ENCODE measurements around the gene SYVN1.

SYVN1 gene

DNA sequence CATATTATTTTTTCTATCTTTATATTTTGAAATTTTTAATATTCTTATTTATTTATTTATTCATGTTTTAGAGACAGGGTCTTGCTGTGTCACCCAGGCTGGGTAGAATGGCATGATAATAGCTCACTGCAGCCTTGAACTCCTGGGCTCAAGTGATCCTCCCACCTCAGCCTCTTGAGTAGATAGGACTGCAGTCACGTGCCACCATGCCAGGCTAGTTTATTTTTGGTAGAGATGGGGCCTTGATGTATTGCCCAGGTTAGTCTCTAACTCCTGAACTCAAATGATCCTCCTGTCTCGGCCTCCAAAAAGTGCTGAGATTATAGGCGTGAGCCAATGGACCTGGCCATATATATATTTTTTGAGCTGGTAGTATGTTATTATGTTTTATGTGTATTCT is 33.3 kb upstream of the SYVN1 start:
- Histone ChIP-seq H3K4me1 (ENCODE audit: control insufficient read depth, insufficient read depth, low read length) (no peaks in the 10 kb centered on the region), H3K27ac (ENCODE audit: low read length) (no peak overlapping the region), H3K4me3 (ENCODE audit: low read length) (no peak overlapping the region), H3K36me3 (ENCODE audit: control insufficient read depth, insufficient read depth, low read length) (no peaks in the 10 kb centered on the region), H3K9me3 (ENCODE audit: control insufficient read depth, insufficient read depth, low read length) (no peaks in the 10 kb centered on the region), H3K27me3 (ENCODE audit: control insufficient read depth, insufficient read depth, low read length) (no peaks in the 10 kb centered on the region)
- WGBS (ENCODE audit: insufficient coverage, insufficient read length) = no CpG with 5 or more reads among the region's 3 CpGs
- no peak for DNase-seq (ENCODE audit: low read depth, low spot score)

DNA sequence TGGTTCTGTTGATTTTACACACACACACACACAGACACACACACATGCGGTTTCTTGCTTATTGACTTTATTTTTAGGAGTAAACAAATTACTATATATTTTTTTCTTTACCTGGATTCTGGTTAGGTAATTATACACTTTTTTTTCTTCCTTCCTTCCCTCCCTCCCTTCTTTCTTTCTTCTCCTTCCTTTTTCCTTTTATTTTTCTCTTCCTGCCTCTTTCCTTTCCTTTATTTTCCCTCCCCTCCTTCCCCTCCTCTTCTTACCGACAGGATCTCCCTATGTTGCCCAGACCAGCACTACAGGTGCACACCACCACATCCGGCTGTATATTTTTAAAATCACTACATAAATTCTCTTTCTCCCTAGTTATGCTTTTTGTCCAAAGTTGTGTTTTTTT is 32.6 kb upstream of the SYVN1 start:
- Histone ChIP-seq H3K27me3 (ENCODE audit: control insufficient read depth, insufficient read depth, low read length) (no peaks in the 10 kb centered on the region), H3K4me1 (ENCODE audit: control insufficient read depth, insufficient read depth, low read length) (no peaks in the 10 kb centered on the region), H3K27ac (ENCODE audit: low read length) (no peak overlapping the region), H3K4me3 (ENCODE audit: low read length) (no peak overlapping the region), H3K9me3 (ENCODE audit: control insufficient read depth, insufficient read depth, low read length) (no peaks in the 10 kb centered on the region), H3K36me3 (ENCODE audit: control insufficient read depth, insufficient read depth, low read length) (no peaks in the 10 kb centered on the region)
- DNase-seq (ENCODE audit: low read depth, low spot score) = no peak
- no CpG with 5 or more reads among the region's 3 CpGs for WGBS (ENCODE audit: insufficient coverage, insufficient read length)

DNA sequence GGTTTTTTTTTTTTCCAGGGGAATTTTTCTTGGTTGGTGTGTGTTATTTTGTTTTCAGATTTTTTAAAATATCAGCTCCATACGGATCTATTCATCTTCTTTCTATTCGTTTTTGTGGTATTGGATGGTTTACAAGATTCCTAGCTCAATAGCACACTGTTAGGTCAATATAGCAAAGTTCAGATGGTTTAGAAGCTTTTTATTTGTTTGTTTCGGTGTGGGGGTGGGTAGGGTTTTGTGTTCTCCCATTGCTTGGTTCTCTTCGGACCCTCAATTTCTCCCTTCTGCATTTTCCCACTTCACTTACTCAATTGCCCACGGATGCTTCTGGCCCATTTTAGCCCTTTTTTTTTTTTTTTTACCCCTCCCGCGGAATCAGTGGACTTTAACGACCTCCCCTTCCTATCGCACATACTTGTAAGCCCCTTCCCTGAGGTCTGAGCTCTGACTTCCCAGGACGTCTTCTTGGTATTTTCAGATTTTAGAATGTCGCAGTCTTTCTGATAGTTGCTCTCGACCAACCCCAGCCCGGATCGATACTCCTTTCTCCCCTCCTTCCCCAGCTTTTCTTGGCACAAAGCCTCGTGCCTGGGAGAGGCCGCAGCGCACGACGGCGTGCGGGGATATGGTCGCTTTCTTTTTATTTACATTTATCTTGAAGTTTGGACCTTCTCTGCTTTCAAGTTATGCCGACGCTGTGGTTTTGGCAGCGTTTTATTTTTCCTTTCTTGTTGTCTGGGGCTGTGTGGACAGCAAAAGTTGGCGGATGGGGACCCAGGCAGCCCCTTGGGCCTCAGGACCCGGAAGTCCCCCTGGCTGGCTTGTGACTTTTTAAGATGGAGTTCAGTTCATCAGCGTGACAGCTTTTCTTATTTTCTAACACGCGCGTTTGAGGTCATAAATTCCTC is 31.3 kb upstream of the SYVN1 start:
- no peak for DNase-seq (ENCODE audit: low read depth, low spot score)
- Histone ChIP-seq H3K36me3 (ENCODE audit: control insufficient read depth, insufficient read depth, low read length) (no peaks in the 10 kb centered on the region), H3K27me3 (ENCODE audit: control insufficient read depth, insufficient read depth, low read length) (no peaks in the 10 kb centered on the region), H3K9me3 (ENCODE audit: control insufficient read depth, insufficient read depth, low read length) (no peaks in the 10 kb centered on the region), H3K4me1 (ENCODE audit: control insufficient read depth, insufficient read depth, low read length) (no peaks in the 10 kb centered on the region), H3K4me3 (ENCODE audit: low read length) (no peak overlapping the region), H3K27ac (ENCODE audit: low read length) (no peak overlapping the region)
- no CpG with 5 or more reads among the region's 31 CpGs for WGBS (ENCODE audit: insufficient coverage, insufficient read length)

DNA sequence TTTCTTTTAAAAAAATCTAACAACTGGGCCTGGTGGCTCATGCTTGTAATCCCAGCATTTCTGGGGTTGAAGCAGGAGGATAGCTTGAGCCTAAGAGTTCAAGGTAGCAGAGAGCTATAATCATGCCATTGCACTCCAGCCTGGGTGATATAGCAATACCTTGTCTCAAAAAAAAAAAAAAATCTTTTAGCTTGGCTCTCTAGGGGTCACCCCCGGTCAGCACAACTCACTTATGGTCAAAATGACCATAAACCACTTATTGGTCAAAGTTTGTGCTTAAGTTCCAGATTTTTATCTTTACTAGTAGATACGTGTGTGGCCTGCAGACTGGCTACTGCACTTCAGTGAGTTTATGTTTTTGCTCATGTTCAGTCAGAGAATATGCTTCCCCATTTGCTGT is 29.4 kb upstream of the SYVN1 start:
- H3K27me3 ChIP-seq (ENCODE audit: control insufficient read depth, insufficient read depth, low read length) = no peaks in the 10 kb centered on the region
- no peaks in the 10 kb centered on the region for H3K4me1 ChIP-seq (ENCODE audit: control insufficient read depth, insufficient read depth, low read length)
- no peaks in the 10 kb centered on the region for H3K36me3 ChIP-seq (ENCODE audit: control insufficient read depth, insufficient read depth, low read length)
- H3K27ac ChIP-seq (ENCODE audit: low read length) = no peak overlapping the region
- no peak overlapping the region for H3K4me3 ChIP-seq (ENCODE audit: low read length)
- H3K9me3 ChIP-seq (ENCODE audit: control insufficient read depth, insufficient read depth, low read length) = no peaks in the 10 kb centered on the region
- no peak for DNase-seq (ENCODE audit: low read depth, low spot score)
- no CpG with 5 or more reads among the region's 2 CpGs for WGBS (ENCODE audit: insufficient coverage, insufficient read length)

DNA sequence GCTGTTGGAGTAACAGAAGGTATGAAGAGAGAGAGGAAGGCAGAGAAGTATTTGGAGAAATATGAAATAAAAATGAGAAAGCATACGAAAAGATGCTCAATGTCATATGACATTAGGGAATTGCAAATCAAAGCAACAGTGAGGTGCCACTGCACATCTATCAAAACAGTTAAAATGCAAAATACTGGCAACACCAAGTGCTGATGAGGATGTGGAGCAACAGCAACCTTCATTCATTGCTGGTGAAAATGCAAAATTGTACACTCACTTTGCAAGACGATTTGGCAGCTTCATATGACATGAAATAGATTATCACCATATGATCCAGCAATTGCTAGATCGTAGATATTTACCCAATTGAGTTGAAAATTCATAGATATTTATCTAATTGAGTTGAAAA is 26.3 kb upstream of the SYVN1 start:
- Histone ChIP-seq H3K9me3 (ENCODE audit: control insufficient read depth, insufficient read depth, low read length) (no peaks in the 10 kb centered on the region), H3K27ac (ENCODE audit: low read length) (no peak overlapping the region), H3K4me3 (ENCODE audit: low read length) (no peak overlapping the region), H3K36me3 (ENCODE audit: control insufficient read depth, insufficient read depth, low read length) (no peaks in the 10 kb centered on the region), H3K27me3 (ENCODE audit: control insufficient read depth, insufficient read depth, low read length) (no peaks in the 10 kb centered on the region), H3K4me1 (ENCODE audit: control insufficient read depth, insufficient read depth, low read length) (no peaks in the 10 kb centered on the region)
- no CpG with 5 or more reads among the region's 3 CpGs for WGBS (ENCODE audit: insufficient coverage, insufficient read length)
- no peak for DNase-seq (ENCODE audit: low read depth, low spot score)

DNA sequence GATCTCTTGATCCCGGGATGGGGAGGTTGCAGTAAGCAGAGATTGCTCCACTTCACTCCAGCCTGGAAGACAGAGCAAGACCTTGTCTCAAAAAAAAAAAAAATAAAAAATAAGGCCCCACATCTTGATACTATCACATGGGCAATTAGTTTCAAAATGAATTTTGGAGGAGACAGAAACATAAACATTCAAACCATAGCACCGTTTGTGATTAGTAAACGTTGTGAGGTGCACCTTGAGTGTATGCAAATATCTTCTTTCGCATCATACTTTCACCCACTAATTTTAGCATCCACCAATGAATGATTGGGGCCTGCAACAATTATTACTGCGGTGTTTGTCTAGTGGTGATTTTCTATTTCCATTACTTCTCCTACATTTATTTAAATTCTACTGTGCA is 24.7 kb upstream of the SYVN1 start:
- DNase-seq (ENCODE audit: low read depth, low spot score) = no peak
- H3K36me3 ChIP-seq (ENCODE audit: control insufficient read depth, insufficient read depth, low read length) = no peaks in the 10 kb centered on the region
- no peak overlapping the region for H3K4me3 ChIP-seq (ENCODE audit: low read length)
- H3K4me1 ChIP-seq (ENCODE audit: control insufficient read depth, insufficient read depth, low read length) = no peaks in the 10 kb centered on the region
- no peak overlapping the region for H3K27ac ChIP-seq (ENCODE audit: low read length)
- WGBS (ENCODE audit: insufficient coverage, insufficient read length) = no CpG with 5 or more reads among the region's 5 CpGs
- H3K9me3 ChIP-seq (ENCODE audit: control insufficient read depth, insufficient read depth, low read length) = no peaks in the 10 kb centered on the region
- H3K27me3 ChIP-seq (ENCODE audit: control insufficient read depth, insufficient read depth, low read length) = no peaks in the 10 kb centered on the region

DNA sequence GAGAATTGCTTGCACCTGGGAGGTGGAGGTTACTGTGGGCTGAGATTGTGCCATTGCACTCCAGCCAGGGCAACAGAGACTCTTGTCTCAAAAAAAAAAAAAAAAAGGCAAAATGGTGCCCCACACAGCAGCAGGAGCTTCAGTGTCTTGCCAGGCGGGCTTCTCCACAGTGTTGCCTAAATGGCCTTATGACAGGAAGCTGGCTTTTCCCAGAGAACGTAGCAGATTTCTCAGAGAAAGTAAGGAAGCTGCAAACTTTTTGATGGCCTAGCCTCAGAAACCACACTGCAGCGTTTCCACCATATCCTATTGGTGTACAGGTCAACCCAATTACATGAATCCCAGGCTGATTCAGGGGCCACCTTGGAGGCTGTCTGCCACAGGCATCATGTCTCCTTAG is 23.0 kb upstream of the SYVN1 start:
- no peak overlapping the region for H3K27ac ChIP-seq (ENCODE audit: low read length)
- no peaks in the 10 kb centered on the region for H3K9me3 ChIP-seq (ENCODE audit: control insufficient read depth, insufficient read depth, low read length)
- H3K27me3 ChIP-seq (ENCODE audit: control insufficient read depth, insufficient read depth, low read length) = no peaks in the 10 kb centered on the region
- no peaks in the 10 kb centered on the region for H3K4me1 ChIP-seq (ENCODE audit: control insufficient read depth, insufficient read depth, low read length)
- no peak for DNase-seq (ENCODE audit: low read depth, low spot score)
- no CpG with 5 or more reads among the region's 3 CpGs for WGBS (ENCODE audit: insufficient coverage, insufficient read length)
- H3K4me3 ChIP-seq (ENCODE audit: low read length) = no peak overlapping the region
- no peaks in the 10 kb centered on the region for H3K36me3 ChIP-seq (ENCODE audit: control insufficient read depth, insufficient read depth, low read length)

DNA sequence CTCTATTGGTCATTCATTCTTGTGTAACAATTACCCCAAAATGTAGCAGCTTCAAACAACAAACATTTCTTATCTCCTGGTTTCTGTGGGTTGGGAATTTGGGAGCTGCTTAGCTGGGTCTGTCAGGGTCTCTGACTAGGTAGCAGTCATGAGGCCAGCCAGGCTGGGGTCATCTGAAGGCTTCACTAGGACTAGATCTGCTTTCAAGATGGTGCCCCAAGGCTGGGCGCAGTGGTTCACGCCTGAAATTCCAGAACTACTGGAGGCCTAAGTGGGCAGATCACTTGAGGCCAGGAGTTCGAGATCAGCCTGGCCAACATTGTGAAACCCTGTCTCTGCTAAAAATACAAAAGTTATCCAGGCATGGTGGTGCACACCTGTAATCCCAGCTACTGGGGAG is 22.6 kb upstream of the SYVN1 start:
- Histone ChIP-seq H3K27ac (ENCODE audit: low read length) (no peak overlapping the region), H3K4me1 (ENCODE audit: control insufficient read depth, insufficient read depth, low read length) (no peaks in the 10 kb centered on the region), H3K27me3 (ENCODE audit: control insufficient read depth, insufficient read depth, low read length) (no peaks in the 10 kb centered on the region), H3K9me3 (ENCODE audit: control insufficient read depth, insufficient read depth, low read length) (no peaks in the 10 kb centered on the region), H3K4me3 (ENCODE audit: low read length) (no peak overlapping the region), H3K36me3 (ENCODE audit: control insufficient read depth, insufficient read depth, low read length) (no peaks in the 10 kb centered on the region)
- no peak for DNase-seq (ENCODE audit: low read depth, low spot score)
- no CpG with 5 or more reads among the region's 3 CpGs for WGBS (ENCODE audit: insufficient coverage, insufficient read length)

DNA sequence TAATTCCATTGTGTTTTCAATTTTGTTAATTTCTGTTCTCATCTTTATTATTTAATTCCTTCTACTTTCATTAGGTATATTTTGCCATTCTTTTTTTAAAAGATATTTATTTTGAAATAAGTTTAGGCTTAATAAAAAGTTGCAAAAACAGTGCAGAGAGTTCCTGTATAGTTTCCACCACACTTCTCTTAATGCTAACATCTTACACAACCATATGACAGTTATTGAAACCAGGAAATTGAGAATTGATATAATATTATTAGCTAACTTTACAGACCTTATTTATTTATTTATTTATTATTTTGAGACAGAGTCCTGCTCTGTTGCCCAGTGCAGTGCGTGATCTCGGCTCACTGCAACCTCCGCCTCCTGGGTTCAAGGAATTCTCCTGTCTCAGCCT is 21.9 kb upstream of the SYVN1 start:
- Histone ChIP-seq H3K9me3 (ENCODE audit: control insufficient read depth, insufficient read depth, low read length) (no peaks in the 10 kb centered on the region), H3K36me3 (ENCODE audit: control insufficient read depth, insufficient read depth, low read length) (no peaks in the 10 kb centered on the region), H3K27ac (ENCODE audit: low read length) (no peak overlapping the region), H3K4me1 (ENCODE audit: control insufficient read depth, insufficient read depth, low read length) (no peaks in the 10 kb centered on the region), H3K4me3 (ENCODE audit: low read length) (no peak overlapping the region), H3K27me3 (ENCODE audit: control insufficient read depth, insufficient read depth, low read length) (no peaks in the 10 kb centered on the region)
- no CpG with 5 or more reads among the region's 3 CpGs for WGBS (ENCODE audit: insufficient coverage, insufficient read length)
- no peak for DNase-seq (ENCODE audit: low read depth, low spot score)

DNA sequence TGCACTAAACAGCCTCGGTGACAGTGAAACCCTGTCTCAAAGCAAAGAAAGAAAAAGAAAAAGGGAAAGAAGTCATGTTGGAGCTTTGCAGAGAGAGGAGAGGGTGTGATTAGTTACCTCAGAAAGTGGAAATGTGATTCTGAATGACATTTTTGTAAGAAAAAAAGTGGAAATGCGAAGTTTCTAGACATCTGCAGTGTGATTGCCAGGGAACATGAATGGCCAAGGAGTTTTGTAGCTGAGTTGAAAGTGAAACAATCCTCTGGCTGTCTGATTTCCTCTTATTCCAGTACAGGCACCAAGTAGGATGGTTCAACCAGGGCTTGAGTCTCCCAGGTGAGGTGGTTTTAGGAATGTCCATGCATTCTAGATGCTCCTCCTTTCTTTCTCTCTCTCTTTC is 17.8 kb upstream of the SYVN1 start:
- peaks cover 2% of the 10 kb centered on the region; the same call in 1 of the 2 replicates for H3K4me1 ChIP-seq (ENCODE audit: control insufficient read depth, insufficient read depth, low read length)
- no peak overlapping the region for H3K27ac ChIP-seq (ENCODE audit: low read length)
- no peaks in the 10 kb centered on the region for H3K36me3 ChIP-seq (ENCODE audit: control insufficient read depth, insufficient read depth, low read length)
- no CpG with 5 or more reads among the region's 2 CpGs for WGBS (ENCODE audit: insufficient coverage, insufficient read length)
- H3K4me3 ChIP-seq (ENCODE audit: low read length) = no peak overlapping the region
- H3K9me3 ChIP-seq (ENCODE audit: control insufficient read depth, insufficient read depth, low read length) = no peaks in the 10 kb centered on the region
- DNase-seq (ENCODE audit: low read depth, low spot score) = no peak
- no peaks in the 10 kb centered on the region for H3K27me3 ChIP-seq (ENCODE audit: control insufficient read depth, insufficient read depth, low read length)

DNA sequence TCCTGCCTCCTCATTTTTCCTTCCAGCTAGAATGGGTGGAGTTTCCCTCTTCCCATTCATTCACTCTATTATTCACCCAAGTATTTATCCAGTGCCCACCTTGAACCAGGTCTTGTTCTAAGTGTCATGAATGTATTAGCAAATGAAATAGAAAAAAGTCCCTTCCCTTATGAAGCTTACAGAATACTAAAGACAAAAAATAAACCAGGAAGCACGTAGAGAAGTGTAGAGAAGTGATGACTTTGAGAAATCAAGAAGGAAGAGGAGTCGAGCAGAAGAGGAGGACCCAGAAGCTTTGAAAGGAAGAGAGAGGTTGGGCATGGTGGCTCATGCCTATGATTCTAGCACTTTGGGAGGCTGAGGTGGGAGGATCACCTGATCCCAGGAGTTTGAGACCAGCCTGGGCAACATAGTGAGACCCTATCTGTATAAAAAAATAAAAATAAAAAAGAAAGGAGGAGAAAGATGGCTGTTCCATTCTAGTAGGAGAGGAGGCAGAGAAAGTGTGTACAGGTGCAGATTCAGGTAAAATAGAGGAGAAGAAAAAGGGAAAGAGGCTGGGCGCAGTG is 17.1 kb upstream of the SYVN1 start:
- no peaks in the 10 kb centered on the region for H3K27me3 ChIP-seq (ENCODE audit: control insufficient read depth, insufficient read depth, low read length)
- H3K27ac ChIP-seq (ENCODE audit: low read length) = no peak overlapping the region
- WGBS (ENCODE audit: insufficient coverage, insufficient read length) = no CpG with 5 or more reads among the region's 3 CpGs
- no peak overlapping the region for H3K4me3 ChIP-seq (ENCODE audit: low read length)
- DNase-seq (ENCODE audit: low read depth, low spot score) = no peak
- no peaks in the 10 kb centered on the region; the same call in 1 of the 2 replicates for H3K9me3 ChIP-seq (ENCODE audit: control insufficient read depth, insufficient read depth, low read length)
- no peaks in the 10 kb centered on the region for H3K36me3 ChIP-seq (ENCODE audit: control insufficient read depth, insufficient read depth, low read length)
- H3K4me1 ChIP-seq (ENCODE audit: control insufficient read depth, insufficient read depth, low read length) = peaks cover 2% of the 10 kb centered on the region; the same call in 1 of the 2 replicates

Measured in iPS DF 6.9 (cell line).